PFSK-1 (cell line): ENCODE measurements around the gene ATXN1.

Experiments
- FOXP2 ChIP-seq: optimal IDR thresholded peaks from 2 replicates; pipeline ENCODE3; 2011; ENCODE audit warnings: borderline replicate concordance, control low read depth, inconsistent platforms; ENCODE audit not compliant: insufficient read depth; ENCODE audit errors: extremely low read length, extremely low read depth
- POLR2AphosphoS5 ChIP-seq: IDR thresholded peaks from 2 replicates; pipeline ENCODE4 v1.6.1; 2012; ENCODE audit warnings: low read depth, mild to moderate bottlenecking, control low read depth, low read length, moderate library complexity
- REST ChIP-seq, 2 experiments: IDR thresholded peaks; 2 replicates each; pipeline versions ENCODE4 v1.6.1 to v1.8.0; 2011 to 2012; ENCODE audit warnings: low read depth in 2 of 2, low read length in 2 of 2, control low read depth in 1 of 2, inconsistent platforms in 1 of 2, mild to moderate bottlenecking in 1 of 2, moderate library complexity in 1 of 2; ENCODE audit not compliant: insufficient read depth in 1 of 2
- SIN3A ChIP-seq: IDR thresholded peaks from 2 replicates; pipeline ENCODE4 v1.6.1; 2012; ENCODE audit warnings: mild to moderate bottlenecking, low read length, moderate library complexity, borderline replicate concordance; ENCODE audit not compliant: insufficient read depth
- TAF1 ChIP-seq: IDR thresholded peaks from 2 replicates; pipeline ENCODE4 v1.6.1; 2012; ENCODE audit warnings: low read length, control low read depth, borderline replicate concordance; ENCODE audit not compliant: insufficient read depth

Gene ATXN1

GRCh38 chr6:16591396-16592222 lies 169.7 kb downstream of the ATXN1 start:
- TF ChIP-seq SIN3A (no peak), FOXP2 (no peak), POLR2AphosphoS5 (no peak), TAF1 (no peak), REST (IDR thresholded peaks at IDR 0.05; ENCODE audit: insufficient read depth in 1 of 2, low read depth in 2 of 2, low read length in 2 of 2) (no peak)

GRCh38 chr6:16585805-16586204 lies 175.5 kb downstream of the ATXN1 start:
- no peak for TF ChIP-seq FOXP2
- no peak for TF ChIP-seq REST (IDR thresholded peaks at IDR 0.05; ENCODE audit: insufficient read depth in 1 of 2, low read depth in 2 of 2, low read length in 2 of 2)
- no peak for TF ChIP-seq TAF1
- no peak for TF ChIP-seq SIN3A
- no peak for TF ChIP-seq POLR2AphosphoS5

- no peak for TF ChIP-seq FOXP2
- TF ChIP-seq REST (IDR thresholded peaks at IDR 0.05; ENCODE audit: insufficient read depth in 1 of 2, low read depth in 2 of 2, low read length in 2 of 2) = no peak
- no peak for TF ChIP-seq TAF1
- TF ChIP-seq POLR2AphosphoS5 = no peak
- no peak for TF ChIP-seq SIN3A
Measured at GRCh38 chr6:16583144-16583762, 178.0 kb downstream of the ATXN1 start.

GRCh38 chr6:16582446-16583143 lies 178.7 kb downstream of the ATXN1 start:
- TF ChIP-seq REST (IDR thresholded peaks at IDR 0.05; ENCODE audit: insufficient read depth in 1 of 2, low read depth in 2 of 2, low read length in 2 of 2) (no peak), SIN3A (no peak), POLR2AphosphoS5 (no peak), FOXP2 (no peak), TAF1 (no peak)
